Bronchus fibroblast of lung (primary cell): ENCODE results near the gene KRT5. TPM values are rescaled to one million over a fixed set of nuclear protein-coding genes. Genes with fewer than 3 reads are reported as not detected.

Experiments
- total RNA-seq: library from RNA; depleted of rRNA; stranded (reverse); fragments of >200 nt; gene quantifications from 2 replicates; pipeline ENCODE4 v1.2.3, GENCODE V29; 2015

KRT5 gene
- 0.17 TPM in 1 of 2 replicates, not detected in the other for total RNA-seq

GRCh38 chr12:52519826-52520662 lies at the start of gene KRT5:
TSS of gene KRT5 (minus strand) at chr12:52520394. CDS start at chr12:52520296, 98 bp downstream.

GRCh38 chr12:52552681-52553195 lies 32.5 kb upstream of the KRT5 start, which contains the start of gene KRT71:
TSS of gene KRT71 (minus strand) at chr12:52553145. CDS start at chr12:52553077, 68 bp downstream.

GRCh38 chr12:52493172-52493571 lies 27.0 kb downstream of the KRT5 start, which contains the start of gene KRT6A:
TSS of gene KRT6A (minus strand) at chr12:52493257. CDS start at chr12:52493188, 69 bp downstream.

GRCh38 chr12:52473768-52474167 lies 46.4 kb downstream of the KRT5 start, which contains the start of gene KRT6C:
TSS of gene KRT6C (minus strand) at chr12:52473805. CDS start at chr12:52473737, 68 bp downstream.

Other genes with a start within 250 kb of the KRT5 start
- gene KRT86, start 245.7 kb downstream of the KRT5 start, total RNA-seq: 0.15 TPM in 1 of 2 replicates, not detected in the other
- gene KRT81, start 228.9 kb downstream of the KRT5 start, total RNA-seq: not detected in 2 replicates
- not detected in 2 replicates for gene KRT83, start 199.0 kb downstream of the KRT5 start, total RNA-seq
- gene KRT85, start 152.9 kb downstream of the KRT5 start, total RNA-seq: not detected in 2 replicates
- gene KRT84, start 134.7 kb downstream of the KRT5 start, total RNA-seq: not detected in 2 replicates
- not detected in 2 replicates for gene KRT82, start 114.1 kb downstream of the KRT5 start, total RNA-seq
- gene KRT75, start 86.0 kb downstream of the KRT5 start, total RNA-seq: not detected in 2 replicates
- not detected in 2 replicates for gene KRT6B, start 68.2 kb downstream of the KRT5 start, total RNA-seq
- gene KRT6C, start 46.6 kb downstream of the KRT5 start, total RNA-seq: not detected in 2 replicates
- 0.17 and 0.30 TPM in 2 replicates for gene KRT6A, start 27.1 kb downstream of the KRT5 start, total RNA-seq
- not detected in 2 replicates for gene KRT71, start 32.8 kb upstream of the KRT5 start, total RNA-seq
- not detected in 2 replicates for gene KRT74, start 53.4 kb upstream of the KRT5 start, total RNA-seq
- not detected in 2 replicates for gene KRT72, start 81.1 kb upstream of the KRT5 start, total RNA-seq
- gene KRT73, start 98.2 kb upstream of the KRT5 start, total RNA-seq: not detected in 2 replicates
- not detected in 2 replicates for gene KRT2, start 131.8 kb upstream of the KRT5 start, total RNA-seq
- gene KRT1, start 160.0 kb upstream of the KRT5 start, total RNA-seq: not detected in 2 replicates
- not detected in 2 replicates for gene KRT77, start 183.1 kb upstream of the KRT5 start, total RNA-seq